A673 (cell line): ENCODE measurements around the gene ESRRB. TPM values are rescaled to one million over a fixed set of nuclear protein-coding genes. Genes with fewer than 3 reads are reported as not detected.

ENCODE experiments used
- BruUV-seq: library from RNA; stranded (reverse); fragments of 400-500 nt; replicated peaks from 2 replicates; lab custom pipeline; 2021; lab: Mats Ljungman, UMichigan
- CTCF ChIA-PET: fragments of 300-600 bp; sonication (Branson Sonifier 250); formaldehyde crosslinking; loops from one replicate; lab custom pipeline; 2022; ENCODE audit warnings: antibody characterized with exemption; lab: Charles Lee
- POLR2A ChIA-PET: fragments of 300-600 bp; sonication (Branson Sonifier 250); formaldehyde crosslinking; loops from one replicate; lab custom pipeline; 2022; ENCODE audit warnings: antibody characterized with exemption; ENCODE audit not compliant: low non-redundant PET; lab: Charles Lee
- DNase-seq: peaks from one replicate; pipeline ENCODE4 v3.0.0-alpha.2; 2015; ENCODE audit warnings: low spot score
- H3K27ac ChIP-seq: fragments of 200-600 bp; sonication (generic); 2 replicates; pipeline ENCODE4 v1.5.1; 2016; ENCODE audit warnings: mixed run types, low read depth, mild to moderate bottlenecking, mixed read lengths, antibody characterized with exemption, low read length; ENCODE audit not compliant: poor library complexity, severe bottlenecking
- H3K27me3 ChIP-seq: fragments of 200-600 bp; sonication (generic); replicated peaks from 2 replicates; pipeline ENCODE4 v1.6.1; 2017; ENCODE audit warnings: mixed run types, low read depth, mild to moderate bottlenecking, mixed read lengths, antibody characterized with exemption, low read length; ENCODE audit not compliant: insufficient read depth, poor library complexity
- H3K36me3 ChIP-seq: fragments of 200-600 bp; sonication (generic); 2 replicates; pipeline ENCODE4 v1.6.1; 2016; ENCODE audit warnings: mixed run types, mild to moderate bottlenecking, mixed read lengths, antibody characterized with exemption, low read length; ENCODE audit not compliant: insufficient read depth, poor library complexity, severe bottlenecking
- H3K4me1 ChIP-seq: fragments of 200-600 bp; sonication (generic); 2 replicates; pipeline ENCODE4 v1.6.1; 2017; ENCODE audit warnings: mixed run types, mild to moderate bottlenecking, mixed read lengths, antibody characterized with exemption, low read length; ENCODE audit not compliant: insufficient read depth, poor library complexity, severe bottlenecking
- H3K4me3 ChIP-seq: fragments of 200-600 bp; sonication (generic); 2 replicates; pipeline ENCODE4 v1.5.1; 2016; ENCODE audit warnings: low read depth, mixed run types, mild to moderate bottlenecking, mixed read lengths, low read length; ENCODE audit not compliant: poor library complexity, severe bottlenecking
- H3K9me3 ChIP-seq: fragments of 200-600 bp; sonication (generic); 2 replicates; pipeline ENCODE4 v1.6.1; 2016; ENCODE audit warnings: mixed run types, low read depth, mild to moderate bottlenecking, mixed read lengths, antibody characterized with exemption, low read length; ENCODE audit not compliant: poor library complexity, severe bottlenecking
- CTCF ChIP-seq: fragments of 300-800, 200-600 bp; sonication (generic); conservative IDR thresholded peaks from 2 replicates; pipeline ENCODE4 v1.5.1; 2017; ENCODE audit warnings: low read depth, mild to moderate bottlenecking, antibody characterized with exemption, low read length, moderate library complexity, mixed read lengths
- EZH2 ChIP-seq: fragments of 200-600 bp; sonication (generic); IDR thresholded peaks from 2 replicates; pipeline ENCODE4 v1.6.1; 2017; ENCODE audit warnings: borderline replicate concordance, low read depth, mild to moderate bottlenecking, mixed read lengths, antibody characterized with exemption, low read length; ENCODE audit not compliant: poor library complexity, severe bottlenecking
- intact Hi-C: fragments of 100-400 bp; cut with micrococcal nuclease; formaldehyde crosslinking; loops from one replicate; pipeline ENCODE4 v1.10.0; 2022; ENCODE audit not compliant: unreplicated experiment
- total RNA-seq: library from RNA; stranded (reverse); gene quantifications from 2 replicates; pipeline ENCODE4 v1.2.3, GENCODE V29; 2021

The ESRRB gene
- total RNA-seq, 1 experiment from 2014 or later, result 0.47 TPM

GRCh38 chr14:76490111-76490510 lies 114.2 kb downstream of the ESRRB start:
- no peak for DNase-seq
- Histone ChIP-seq H3K27me3 (no peaks in the 10 kb centered on the region), H3K4me1 (peaks cover 23% of the 10 kb centered on the region), H3K9me3 (no peaks in the 10 kb centered on the region), H3K27ac (no peak overlapping the region), H3K36me3 (no peaks in the 10 kb centered on the region), H3K4me3 (no peak overlapping the region)
- TF ChIP-seq EZH2, result no peak
- no peak for TF ChIP-seq CTCF
- ChIA-PET CTCF (no interaction called here), POLR2A (no interaction called here)
- no TSS peak for BruUV-seq
- intact Hi-C loops, result no loop called here

DNA sequence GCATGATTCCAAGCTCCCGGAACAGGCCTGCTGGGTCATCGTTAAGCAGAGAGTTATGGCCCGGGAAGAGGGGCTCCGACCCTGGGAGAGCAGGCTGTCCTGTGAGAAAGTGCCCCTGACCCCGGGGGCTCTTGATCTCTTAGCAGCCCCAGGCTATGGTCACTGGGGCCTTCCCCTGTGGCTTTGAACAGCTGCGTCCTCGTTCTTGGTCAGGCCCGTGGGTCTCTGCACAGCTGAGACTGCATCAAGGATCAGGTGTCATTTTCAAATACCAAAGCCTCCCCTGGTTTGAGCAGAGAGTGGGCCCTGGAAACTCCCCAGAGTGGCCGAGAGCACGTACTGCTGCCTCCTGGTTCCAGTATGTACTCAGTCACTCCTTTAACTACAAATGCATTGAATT lies 114.8 kb downstream of the ESRRB start:
- POLR2A ChIA-PET, result no interaction called here

GRCh38 chr14:76491172-76491930 lies 115.4 kb downstream of the ESRRB start:
- peaks cover 14% of the 10 kb centered on the region for H3K4me1 ChIP-seq
- CTCF ChIA-PET, result no interaction called here

More for the DNA sequence above, 114.8 kb downstream of the ESRRB start:
- TF ChIP-seq CTCF (no peak), EZH2 (no peak)
- CTCF ChIA-PET, result no interaction called here
- no peak for DNase-seq
- H3K27me3 ChIP-seq, result no peaks in the 10 kb centered on the region
- H3K4me1 ChIP-seq, result peaks cover 20% of the 10 kb centered on the region
- no TSS peak for BruUV-seq
- H3K36me3 ChIP-seq, result no peaks in the 10 kb centered on the region
- H3K4me3 ChIP-seq, result no peak overlapping the region
- intact Hi-C loops, result no loop called here
- H3K9me3 ChIP-seq, result no peaks in the 10 kb centered on the region
- no peak overlapping the region for H3K27ac ChIP-seq

More at GRCh38 chr14:76491172-76491930, 115.4 kb downstream of the ESRRB start:
- TF ChIP-seq EZH2, result no peak
- TF ChIP-seq CTCF, result no peak
- H3K27ac ChIP-seq, result no peak overlapping the region
- no peak overlapping the region for H3K4me3 ChIP-seq
- POLR2A ChIA-PET, result no interaction called here
- no peaks in the 10 kb centered on the region for H3K9me3 ChIP-seq
- H3K36me3 ChIP-seq, result no peaks in the 10 kb centered on the region
- intact Hi-C loops, result no loop called here
- H3K27me3 ChIP-seq, result no peaks in the 10 kb centered on the region
- DNase-seq, result no peak
- no TSS peak for BruUV-seq
